ENCODE results near the gene PRTFDC1. TPM values are rescaled to one million over a fixed set of nuclear protein-coding genes. Genes with fewer than 3 reads are reported as not detected.

Gene PRTFDC1
- total and polyA plus RNA-seq, 2 experiments from 2014 or later = 16.0 to 22.0 TPM

DNA sequence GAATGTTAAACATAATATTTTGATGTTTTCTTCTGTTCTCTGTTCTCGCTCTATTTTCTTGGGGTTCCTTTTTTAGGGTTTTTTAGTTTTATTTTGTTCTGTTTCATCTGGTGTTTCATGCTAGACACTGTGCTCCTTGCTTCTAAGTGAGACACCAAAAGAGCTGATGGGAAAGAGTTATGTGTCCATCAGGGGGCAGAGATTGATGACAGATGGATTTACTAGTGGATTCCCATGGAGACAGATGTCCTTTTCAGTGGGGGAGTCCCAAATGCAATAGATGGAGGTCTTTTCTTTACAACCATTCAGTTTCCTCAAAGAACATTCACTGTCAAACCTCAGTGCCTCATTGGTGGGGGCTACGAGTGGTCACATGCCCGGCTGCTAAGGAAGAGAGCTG, 34.9 kb downstream of the PRTFDC1 start:
- Histone ChIP-seq H3K9me3 (ENCODE audit: low read depth) (no peaks in the 10 kb centered on the region), H3K4me3 (no peak overlapping the region), H3F3A (ENCODE audit: insufficient read depth) (peaks cover 14% of the 10 kb centered on the region), H2AFZ (no peak overlapping the region), H3K4me2 (ENCODE audit: unreplicated experiment) (no peak overlapping the region), H3K4me1 (ENCODE audit: insufficient read depth) (peaks cover 19% of the 10 kb centered on the region), H3K27me3 (replicated peaks; ENCODE audit: insufficient read depth) (no peaks in the 10 kb centered on the region), H4K20me1 (ENCODE audit: insufficient read depth) (no peaks in the 10 kb centered on the region), H3K36me3 (ENCODE audit: low read depth) (no peaks in the 10 kb centered on the region; the same call in 1 of the 2 replicates), H3K9ac (no peak overlapping the region), H3K27ac (no peak overlapping the region), H3K79me2 (ENCODE audit: insufficient read depth) (no peaks in the 10 kb centered on the region), H3K9me2 (ENCODE audit: insufficient read depth) (no peaks in the 10 kb centered on the region)
- in situ Hi-C loops (cut with MboI) = no loop called here
- no peak for TF ChIP-seq EZH2 (IDR thresholded peaks at IDR 0.05; ENCODE audit: insufficient read depth, poor library complexity, severe bottlenecking)
- TF ChIP-seq EZH2phosphoT487 (IDR thresholded peaks at IDR 0.05; ENCODE audit: insufficient read depth, low read depth) = no peak
- no peak for DNase-seq
- 93 to 99% methylated on average over 3 of the region's 3 CpGs for WGBS, 2 experiments (ENCODE audit: low coverage in 1 of 2, low lambda C conversion rate in 2 of 2, missing lambda C conversion rate in 2 of 2)

DNA sequence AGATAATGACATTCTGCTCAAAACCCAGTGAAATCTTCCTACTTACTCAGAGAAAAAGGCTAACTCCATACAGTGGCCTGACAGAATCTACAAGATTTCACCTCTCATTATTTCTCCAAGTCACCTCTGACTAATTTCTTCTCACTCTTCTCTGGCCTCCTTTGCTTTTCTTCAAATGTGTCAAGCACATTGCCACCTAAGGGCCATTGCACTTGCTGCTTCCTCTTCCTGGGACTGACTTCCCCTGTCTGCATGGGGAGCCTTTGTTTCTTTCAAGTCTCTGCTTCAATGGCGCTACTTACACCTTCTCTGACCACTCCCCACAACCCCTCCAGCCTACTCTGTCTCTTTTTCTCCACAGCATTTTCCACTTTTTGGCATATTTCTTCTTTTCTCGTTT, 36.0 kb downstream of the PRTFDC1 start:
- Histone ChIP-seq H3K9me2 (ENCODE audit: insufficient read depth) (no peaks in the 10 kb centered on the region), H3K27me3 (replicated peaks; ENCODE audit: insufficient read depth) (no peaks in the 10 kb centered on the region), H3K27ac (no peak overlapping the region), H4K20me1 (ENCODE audit: insufficient read depth) (no peaks in the 10 kb centered on the region), H3F3A (ENCODE audit: insufficient read depth) (peaks cover 7% of the 10 kb centered on the region; the same call in 1 of the 2 replicates), H3K4me2 (ENCODE audit: unreplicated experiment) (no peak overlapping the region), H3K9ac (no peak overlapping the region), H3K79me2 (ENCODE audit: insufficient read depth) (no peaks in the 10 kb centered on the region), H2AFZ (no peak overlapping the region), H3K4me3 (no peak overlapping the region), H3K36me3 (ENCODE audit: low read depth) (no peaks in the 10 kb centered on the region; the same call in 1 of the 2 replicates), H3K4me1 (ENCODE audit: insufficient read depth) (peaks cover 9% of the 10 kb centered on the region), H3K9me3 (ENCODE audit: low read depth) (no peaks in the 10 kb centered on the region)
- WGBS, 2 experiments (ENCODE audit: low coverage in 1 of 2, low lambda C conversion rate in 2 of 2, missing lambda C conversion rate in 2 of 2) = 96 to 100% methylated on average over 2 of the region's 2 CpGs
- TF ChIP-seq EZH2phosphoT487 (IDR thresholded peaks at IDR 0.05; ENCODE audit: insufficient read depth, low read depth) (no peak), EZH2 (IDR thresholded peaks at IDR 0.05; ENCODE audit: insufficient read depth, poor library complexity, severe bottlenecking) (no peak)
- in situ Hi-C loops (cut with MboI) = no loop called here
- no peak for DNase-seq

- Histone ChIP-seq H3K9me3 (ENCODE audit: low read depth) (no peaks in the 10 kb centered on the region), H3K9me2 (ENCODE audit: insufficient read depth) (no peaks in the 10 kb centered on the region), H3K36me3 (ENCODE audit: low read depth) (no peaks in the 10 kb centered on the region; the same call in 1 of the 2 replicates), H3K27me3 (replicated peaks; ENCODE audit: insufficient read depth) (no peaks in the 10 kb centered on the region), H3F3A (ENCODE audit: insufficient read depth) (no peaks in the 10 kb centered on the region), H3K4me3 (no peak overlapping the region), H4K20me1 (ENCODE audit: insufficient read depth) (no peaks in the 10 kb centered on the region), H3K4me1 (ENCODE audit: insufficient read depth) (no peaks in the 10 kb centered on the region), H2AFZ (no peak overlapping the region), H3K27ac (no peak overlapping the region), H3K4me2 (ENCODE audit: unreplicated experiment) (no peak overlapping the region), H3K9ac (no peak overlapping the region), H3K79me2 (ENCODE audit: insufficient read depth) (no peaks in the 10 kb centered on the region)
- no peak for DNase-seq
- in situ Hi-C loops (cut with MboI) = no loop called here
- TF ChIP-seq EZH2phosphoT487 (IDR thresholded peaks at IDR 0.05; ENCODE audit: insufficient read depth, low read depth) = no peak
- TF ChIP-seq EZH2 (IDR thresholded peaks at IDR 0.05; ENCODE audit: insufficient read depth, poor library complexity, severe bottlenecking) = no peak
These were observed 37.1 kb downstream of the PRTFDC1 start for GRCh38 chr10:24915304-24915703.

- Histone ChIP-seq H4K20me1 (ENCODE audit: insufficient read depth) (no peaks in the 10 kb centered on the region), H3K4me3 (no peak overlapping the region), H3K27ac (no peak overlapping the region), H3K4me1 (ENCODE audit: insufficient read depth) (peaks cover 5% of the 10 kb centered on the region; the same call in 1 of the 2 replicates), H3K4me2 (ENCODE audit: unreplicated experiment) (no peak overlapping the region), H3K79me2 (ENCODE audit: insufficient read depth) (no peaks in the 10 kb centered on the region), H3F3A (ENCODE audit: insufficient read depth) (no peaks in the 10 kb centered on the region), H3K9me2 (ENCODE audit: insufficient read depth) (no peaks in the 10 kb centered on the region), H3K36me3 (ENCODE audit: low read depth) (no peaks in the 10 kb centered on the region), H2AFZ (no peak overlapping the region), H3K9ac (no peak overlapping the region), H3K9me3 (ENCODE audit: low read depth) (no peaks in the 10 kb centered on the region), H3K27me3 (replicated peaks; ENCODE audit: insufficient read depth) (no peaks in the 10 kb centered on the region)
- no peak for TF ChIP-seq EZH2 (IDR thresholded peaks at IDR 0.05; ENCODE audit: insufficient read depth, poor library complexity, severe bottlenecking)
- TF ChIP-seq EZH2phosphoT487 (IDR thresholded peaks at IDR 0.05; ENCODE audit: insufficient read depth, low read depth) = no peak
- WGBS, 2 experiments (ENCODE audit: low coverage in 1 of 2, low lambda C conversion rate in 2 of 2, missing lambda C conversion rate in 2 of 2) = 94% methylated on average over 1 of the region's 1 CpG
- in situ Hi-C loops (cut with MboI) = no loop called here
- no peak for DNase-seq
These were observed 38.3 kb downstream of the PRTFDC1 start for GRCh38 chr10:24914148-24914547.

GRCh38 chr10:24912215-24912614, 40.2 kb downstream of the PRTFDC1 start:
- TF ChIP-seq EZH2phosphoT487 (IDR thresholded peaks at IDR 0.05; ENCODE audit: insufficient read depth, low read depth) (no peak), EZH2 (IDR thresholded peaks at IDR 0.05; ENCODE audit: insufficient read depth, poor library complexity, severe bottlenecking) (no peak)
- no peaks in the 10 kb centered on the region for H4K20me1 ChIP-seq (ENCODE audit: insufficient read depth)

More at GRCh38 chr10:24912215-24912614, 40.2 kb downstream of the PRTFDC1 start:
- Histone ChIP-seq H3K79me2 (ENCODE audit: insufficient read depth) (no peaks in the 10 kb centered on the region), H3K27ac (no peak overlapping the region), H2AFZ (no peak overlapping the region), H3K9me3 (ENCODE audit: low read depth) (no peaks in the 10 kb centered on the region), H3K4me2 (ENCODE audit: unreplicated experiment) (no peak overlapping the region), H3K36me3 (ENCODE audit: low read depth) (no peaks in the 10 kb centered on the region), H3K27me3 (replicated peaks; ENCODE audit: insufficient read depth) (no peaks in the 10 kb centered on the region), H3F3A (ENCODE audit: insufficient read depth) (no peaks in the 10 kb centered on the region), H3K4me3 (no peak overlapping the region), H3K9ac (no peak overlapping the region), H3K9me2 (ENCODE audit: insufficient read depth) (no peaks in the 10 kb centered on the region), H3K4me1 (ENCODE audit: insufficient read depth) (peaks cover 10% of the 10 kb centered on the region)
- DNase-seq = peak; percentile 35
- 18 to 26% methylated on average over 2 of the region's 2 CpGs for WGBS, 2 experiments (ENCODE audit: low coverage in 1 of 2, low lambda C conversion rate in 2 of 2, missing lambda C conversion rate in 2 of 2)
- in situ Hi-C loops (cut with MboI) = no loop called here
